Tibial nerve (tissue), 3 donors: ENCODE data around the gene IFIH1.

Source experiments
- CTCF ChIP-seq, 5 experiments: fragments of 200-600 bp in 3 of 5; fragments of 450-650 bp in 2 of 5; sonication (generic) in 3 of 5; IDR thresholded peaks; one replicate each; pipeline ENCODE4 v1.5.1; 2016 to 2019; ENCODE audit warnings: antibody characterized with exemption in 5 of 5, mild to moderate bottlenecking in 3 of 5, moderate library complexity in 2 of 5
- POLR2A ChIP-seq, 2 donors: fragments of 450-650 bp; IDR thresholded peaks; one replicate each; pipeline ENCODE4 v1.6.1; 2017; ENCODE audit warnings: antibody characterized with exemption in 2 of 2, mild to moderate bottlenecking in 2 of 2, moderate library complexity in 2 of 2

GRCh38 chr2:162337868-162338267, 19.4 kb upstream of the IFIH1 start:
- TF ChIP-seq POLR2A (IDR thresholded peaks at IDR 0.05) (no peak), CTCF (IDR thresholded peaks at IDR 0.05) (no peak)
